HUDEP-2 (cell line): ENCODE measurements around the gene FSTL4.

Experiments
- DNase-seq, 76 experiments: peaks; one replicate each; lab custom pipeline; 2025; ENCODE audit not compliant: unreplicated experiment in 76 of 76; lab: John Stamatoyannopoulos, UW

FSTL4 gene

DNA sequence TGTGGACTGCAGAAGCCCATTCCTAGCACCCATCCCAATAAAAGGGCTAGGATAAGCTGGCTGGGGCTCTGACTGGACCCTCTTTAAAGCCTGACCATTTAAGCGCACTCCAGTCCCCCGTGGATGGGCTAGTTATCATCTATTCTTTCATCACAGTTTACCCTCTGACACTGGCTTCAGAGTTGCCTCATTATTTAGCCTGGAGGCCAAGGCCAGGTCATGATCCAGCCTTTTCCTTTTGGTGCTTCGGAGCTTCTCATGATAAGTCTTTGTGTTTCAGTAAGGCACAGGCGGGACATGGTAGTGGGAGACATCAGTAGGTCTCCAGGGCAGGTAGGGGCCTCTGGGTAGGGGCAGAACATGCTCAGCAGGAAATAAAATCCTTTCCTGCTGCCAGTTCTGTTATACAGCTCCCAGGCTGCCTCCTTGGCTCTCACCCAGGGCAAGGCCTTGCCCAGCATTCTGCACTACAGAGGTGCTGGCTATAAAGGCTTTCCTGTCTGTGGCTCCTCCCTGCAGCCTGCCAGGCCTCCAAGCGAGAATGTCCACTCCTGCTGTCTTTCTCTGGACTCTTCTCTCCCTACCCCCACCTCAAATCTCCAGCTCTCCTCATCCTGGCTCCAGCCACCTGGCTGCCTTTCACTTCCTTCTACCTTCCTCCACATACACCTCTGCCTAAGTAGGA is 128.8 kb downstream of the FSTL4 start:
- DNase-seq, result no peak

- no peak for DNase-seq
Observed at GRCh38 chr5:133482028-133482427, 130.3 kb downstream of the FSTL4 start.

GRCh38 chr5:133480866-133481265 is 131.5 kb downstream of the FSTL4 start:
- DNase-seq, result no peak

DNA sequence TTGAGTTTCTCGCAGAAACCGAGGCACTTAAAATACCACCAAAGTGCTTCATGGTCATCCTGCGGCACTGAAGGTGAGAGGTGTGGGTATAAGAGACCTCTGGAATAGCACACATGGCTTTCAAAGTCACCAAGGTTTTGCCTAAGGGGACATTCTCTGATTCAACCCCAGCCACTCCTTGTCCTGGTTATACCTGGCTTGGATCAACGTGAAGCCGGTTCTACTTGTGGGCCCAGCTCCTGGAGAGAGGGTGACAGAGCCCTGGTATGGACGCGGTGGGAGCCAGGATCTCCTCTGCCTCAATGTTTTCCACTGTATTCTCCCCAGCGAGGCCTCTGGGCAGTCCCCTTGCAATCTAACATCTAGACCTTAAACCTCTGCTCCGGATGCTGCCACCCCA is 132.0 kb downstream of the FSTL4 start:
- no peak for DNase-seq

DNA sequence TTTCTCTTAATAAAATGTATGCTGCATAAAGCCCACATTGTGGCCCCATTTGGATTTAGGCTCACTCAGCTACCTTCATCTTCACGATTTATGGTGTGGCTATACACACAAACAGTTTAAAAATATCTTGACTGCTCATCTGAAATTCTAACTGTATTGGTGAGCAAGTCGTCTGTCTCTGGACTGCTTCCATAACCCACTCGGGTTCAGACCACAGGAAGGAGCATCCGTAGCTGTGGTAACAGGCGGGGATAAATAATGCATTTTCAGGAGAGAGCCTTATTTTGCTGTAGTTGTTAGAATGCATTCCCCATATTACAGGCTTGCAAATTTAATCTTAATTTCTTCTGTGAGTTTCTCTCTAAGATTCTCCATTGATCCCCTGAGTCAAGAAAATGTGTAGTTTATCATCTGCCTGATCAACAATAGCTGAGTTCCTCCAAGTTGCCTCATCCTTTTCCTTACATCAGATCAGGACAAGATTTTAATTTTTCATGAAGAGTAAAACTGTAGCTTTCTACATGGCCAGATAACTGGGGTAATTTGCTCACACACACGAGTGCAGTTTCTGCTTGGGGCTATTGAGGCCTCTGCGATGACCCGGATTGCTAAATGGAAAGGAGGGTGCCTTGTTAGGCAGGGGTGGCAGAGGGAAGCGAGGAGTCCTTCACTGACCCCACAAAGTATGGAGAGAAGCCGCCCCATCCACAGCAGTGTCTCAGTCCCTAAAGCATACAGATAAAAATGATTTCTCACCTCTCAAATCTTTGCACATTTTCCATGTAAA is 133.9 kb downstream of the FSTL4 start:
- no peak for DNase-seq

DNA sequence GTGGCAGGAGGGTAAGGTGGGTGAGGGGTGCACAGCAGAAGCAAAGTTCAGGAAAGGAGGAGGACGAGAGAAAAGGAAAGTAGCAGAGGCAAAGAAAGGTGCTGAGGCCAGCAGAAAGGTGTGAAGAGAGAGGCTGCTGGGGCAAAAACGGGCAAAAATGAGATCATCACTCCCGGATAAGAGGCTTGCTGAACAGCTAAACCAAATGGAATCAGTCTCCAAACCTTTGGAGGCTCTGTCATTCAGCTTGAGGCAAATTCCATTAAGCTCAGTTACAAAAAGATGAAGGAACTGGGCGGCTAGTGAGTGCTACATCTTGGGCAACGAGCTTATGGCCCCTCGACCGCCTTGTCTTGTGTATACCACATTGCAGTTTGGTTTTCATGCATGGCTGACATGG is 136.4 kb downstream of the FSTL4 start:
- no peak for DNase-seq

- DNase-seq, result no peak
Observed at GRCh38 chr5:133474851-133475590, 137.3 kb downstream of the FSTL4 start.

GRCh38 chr5:133473291-133473690 is 139.1 kb downstream of the FSTL4 start:
- no peak for DNase-seq

DNA sequence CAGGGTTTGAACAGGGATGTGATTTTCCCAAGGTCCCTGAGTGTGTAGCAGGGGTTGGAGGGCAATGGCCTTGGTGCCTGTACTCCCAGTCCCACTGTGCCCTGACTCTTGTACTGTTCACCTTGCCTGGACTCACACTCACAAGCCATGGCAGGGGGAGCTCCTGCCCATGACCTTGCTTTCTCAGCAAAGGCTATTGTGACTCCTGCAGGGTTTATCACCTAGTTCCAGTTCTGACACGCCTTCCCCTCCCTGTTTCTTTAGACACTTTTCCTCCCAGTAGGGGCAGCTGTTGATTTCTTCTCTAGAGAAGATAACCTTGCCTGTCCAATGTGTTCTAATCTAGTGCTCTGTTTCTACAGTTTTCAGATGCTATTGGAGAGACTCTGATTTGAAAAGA is 139.5 kb downstream of the FSTL4 start:
- peak in 12 of 76 experiments; percentile 1 to 32 (median 6) for DNase-seq

GRCh38 chr5:133471699-133472098 is 140.6 kb downstream of the FSTL4 start:
- no peak for DNase-seq

- no peak for DNase-seq
Observed at GRCh38 chr5:133470841-133471240, 141.5 kb downstream of the FSTL4 start.

GRCh38 chr5:133469846-133470245 is 142.5 kb downstream of the FSTL4 start:
- no peak for DNase-seq

- DNase-seq, result no peak
Observed at GRCh38 chr5:133469252-133469651, 143.1 kb downstream of the FSTL4 start.

GRCh38 chr5:133468596-133468995 is 143.7 kb downstream of the FSTL4 start:
- no peak for DNase-seq

- DNase-seq, result no peak
Observed at GRCh38 chr5:133467826-133468463, 144.4 kb downstream of the FSTL4 start.

GRCh38 chr5:133467335-133467779 is 145.0 kb downstream of the FSTL4 start:
- no peak for DNase-seq

GRCh38 chr5:133466556-133467334 is 145.6 kb downstream of the FSTL4 start:
- peak in 1 of 76 experiments; percentile 2 for DNase-seq

DNA sequence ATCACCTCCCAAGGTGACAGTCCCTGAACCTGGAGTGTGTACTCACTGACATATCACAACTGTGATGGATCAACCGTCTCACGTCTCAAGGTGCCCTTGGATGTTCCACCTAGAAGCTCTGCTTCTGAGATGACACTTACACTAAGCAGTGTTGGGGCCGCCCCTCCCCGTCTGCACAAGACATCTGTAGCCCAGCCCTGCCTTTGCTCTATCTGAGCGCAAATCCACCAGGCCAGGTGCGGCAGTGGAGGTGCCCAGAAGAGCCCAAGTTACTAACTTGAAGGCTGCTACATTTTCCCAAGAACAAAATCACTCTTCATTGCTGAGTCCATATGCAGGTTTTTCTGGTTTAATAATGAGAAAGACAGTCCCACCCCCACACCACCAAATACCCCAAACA is 148.3 kb downstream of the FSTL4 start:
- DNase-seq, result no peak

DNA sequence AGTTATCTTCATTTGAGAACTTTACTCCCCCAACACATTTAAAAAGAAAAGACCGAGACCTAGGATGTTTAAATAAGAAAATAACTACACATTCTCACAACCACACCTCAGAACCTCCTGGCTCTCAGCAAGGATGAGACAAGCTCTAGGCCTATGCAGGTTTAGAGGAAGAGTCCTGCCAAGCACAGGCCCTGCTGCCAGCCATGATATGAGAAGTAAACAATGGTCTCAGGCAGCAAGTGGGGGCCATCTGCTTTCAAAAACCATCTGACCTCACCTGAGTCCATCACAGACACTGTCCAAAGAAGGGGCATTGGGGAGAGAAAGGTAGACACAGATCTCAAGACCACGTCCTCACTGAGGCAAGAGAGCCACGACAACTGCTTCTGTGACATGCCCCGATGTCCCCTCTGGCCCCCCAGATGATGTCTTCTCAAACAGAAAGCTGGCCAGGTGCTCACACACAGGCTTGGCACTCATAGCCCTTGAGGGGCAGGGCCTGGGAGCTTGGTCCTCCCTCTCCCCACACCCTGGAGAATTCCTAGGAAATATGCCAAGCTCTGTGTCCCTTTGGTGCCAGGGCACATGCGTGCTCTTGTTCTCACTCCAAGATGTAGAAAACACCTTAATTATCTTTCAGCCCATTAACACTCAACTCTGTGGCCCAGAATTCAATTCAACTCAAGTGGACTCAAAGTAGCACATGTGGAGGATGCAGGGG is 150.4 kb downstream of the FSTL4 start:
- DNase-seq, result no peak
